Measurements from ENCODE around the gene ANK2. TPM values are rescaled to one million over a fixed set of nuclear protein-coding genes. Genes with fewer than 3 reads are reported as not detected.

The ANK2 gene
- total RNA-seq, 2 donors from 2014 or later: 9.9 to 11.5 TPM

GRCh38 chr4:113114884-113115283 is 65.4 kb downstream of the ANK2 start:
- no peak for ATAC-seq
- no peaks in the 10 kb centered on the region for H3K27me3 ChIP-seq
- no peak for DNase-seq
- intact Hi-C loops (cut with DNase I): no loop called here
- WGBS, 2 donors: 79 to 87% methylated on average over 2 of the region's 2 CpGs
- H3K4me1 ChIP-seq: peaks cover 9% of the 10 kb centered on the region
- TF ChIP-seq POLR2A (IDR thresholded peaks at IDR 0.05): no peak
- TF ChIP-seq CTCF (IDR thresholded peaks at IDR 0.05): no peak
- H3K36me3 ChIP-seq (replicated peaks in 1 of 2; ENCODE audit: insufficient read depth in 1 of 2, low read depth in 2 of 2): no peaks in the 10 kb centered on the region
- H3K4me3 ChIP-seq: no peak overlapping the region
- H3K9me3 ChIP-seq: no peaks in the 10 kb centered on the region
- no peak overlapping the region for H3K27ac ChIP-seq

GRCh38 chr4:113116414-113117357 is 67.2 kb downstream of the ANK2 start:
- intact Hi-C loops (cut with DNase I): no loop called here
- H3K36me3 ChIP-seq (replicated peaks in 1 of 2; ENCODE audit: insufficient read depth in 1 of 2, low read depth in 2 of 2): no peaks in the 10 kb centered on the region
- no peak overlapping the region for H3K4me3 ChIP-seq
- peaks cover 9% of the 10 kb centered on the region for H3K4me1 ChIP-seq
- no peaks in the 10 kb centered on the region for H3K27me3 ChIP-seq
- peak; percentile 68 for ATAC-seq
- TF ChIP-seq CTCF (IDR thresholded peaks at IDR 0.05) (no peak), POLR2A (IDR thresholded peaks at IDR 0.05) (no peak)
- peak in 3 of 4 donors; percentile 20 to 40 (median 20) for DNase-seq
- no peaks in the 10 kb centered on the region for H3K9me3 ChIP-seq
- no peak overlapping the region for H3K27ac ChIP-seq
- 31 to 38% methylated on average over 15 to 17 of the region's 17 CpGs for WGBS, 2 donors

GRCh38 chr4:113117358-113117702 is 67.9 kb downstream of the ANK2 start:
- peaks cover 9% of the 10 kb centered on the region for H3K4me1 ChIP-seq
- intact Hi-C loops (cut with DNase I): no loop called here

GRCh38 chr4:113122066-113122465 is 72.6 kb downstream of the ANK2 start:
- Histone ChIP-seq H3K27me3 (no peaks in the 10 kb centered on the region), H3K4me3 (no peak overlapping the region), H3K4me1 (peaks cover 4% of the 10 kb centered on the region), H3K36me3 (replicated peaks in 1 of 2; ENCODE audit: insufficient read depth in 1 of 2, low read depth in 2 of 2) (no peaks in the 10 kb centered on the region), H3K9me3 (no peaks in the 10 kb centered on the region), H3K27ac (no peak overlapping the region)
- TF ChIP-seq CTCF (IDR thresholded peaks at IDR 0.05): no peak
- no peak for TF ChIP-seq POLR2A (IDR thresholded peaks at IDR 0.05)
- WGBS, 2 donors: 62 to 78% methylated on average over 1 of the region's 1 CpG
- DNase-seq (no peak), ATAC-seq (no peak)
- intact Hi-C loops (cut with DNase I): no loop called here

More at GRCh38 chr4:113117358-113117702, 67.9 kb downstream of the ANK2 start:
- Histone ChIP-seq H3K36me3 (replicated peaks in 1 of 2; ENCODE audit: insufficient read depth in 1 of 2, low read depth in 2 of 2) (no peaks in the 10 kb centered on the region), H3K9me3 (no peaks in the 10 kb centered on the region), H3K4me3 (no peak overlapping the region), H3K27me3 (no peaks in the 10 kb centered on the region), H3K27ac (no peak overlapping the region)
- TF ChIP-seq POLR2A (IDR thresholded peaks at IDR 0.05) (no peak), CTCF (IDR thresholded peaks at IDR 0.05) (no peak)
- ATAC-seq: no peak
- 61 to 66% methylated on average over 3 of the region's 3 CpGs for WGBS, 2 donors
- no peak for DNase-seq

- ATAC-seq (no peak), DNase-seq (no peak)
- TF ChIP-seq POLR2A (IDR thresholded peaks at IDR 0.05): no peak
- TF ChIP-seq CTCF (IDR thresholded peaks at IDR 0.05): no peak
- Histone ChIP-seq H3K9me3 (no peaks in the 10 kb centered on the region), H3K4me1 (no peaks in the 10 kb centered on the region), H3K27me3 (no peaks in the 10 kb centered on the region), H3K27ac (no peak overlapping the region), H3K4me3 (no peak overlapping the region), H3K36me3 (replicated peaks in 1 of 2; ENCODE audit: insufficient read depth in 1 of 2, low read depth in 2 of 2) (no peaks in the 10 kb centered on the region)
- intact Hi-C loops (cut with DNase I): no loop called here
- 83 to 98% methylated on average over 1 of the region's 1 CpG for WGBS, 2 donors
Measured at GRCh38 chr4:113125418-113125817, 76.0 kb downstream of the ANK2 start.
